Measurements from ENCODE around the gene TMEM175.
A peak's percentile ranks its signal among the peaks of the same experiment; 100 is the strongest.
"Not testable (repeated sequence)": the region's sequence is repeated elsewhere in the genome, so short reads cannot be mapped to it uniquely, and the experiment has no call there.

Gene TMEM175

GRCh38 chr4:973431-974397, 41.5 kb downstream of the TMEM175 start, which contains the start of gene DGKQ:
Gene DGKQ, minus strand, starts transcription at chr4:973569. Its CDS starts 87 bp downstream, at chr4:973482.
- DNase-seq, result peak; percentile 86

- DNase-seq, result no peak
These were observed 42.4 kb downstream of the TMEM175 start for GRCh38 chr4:974668-975067.

- not testable (repeated sequence) for DNase-seq
These were observed 43.8 kb downstream of the TMEM175 start for GRCh38 chr4:976016-976415.

GRCh38 chr4:978957-979701, 46.9 kb downstream of the TMEM175 start:
- no peak for DNase-seq

GRCh38 chr4:982291-982690, 50.0 kb downstream of the TMEM175 start:
- DNase-seq, result no peak

GRCh38 chr4:982814-983213, 50.6 kb downstream of the TMEM175 start:
- no peak for DNase-seq

GRCh38 chr4:984336-985054, 52.2 kb downstream of the TMEM175 start:
- no peak for DNase-seq

GRCh38 chr4:985123-985830, 53.0 kb downstream of the TMEM175 start:
- peak; percentile 75 for DNase-seq

GRCh38 chr4:986428-986878, 54.2 kb downstream of the TMEM175 start:
- no peak for DNase-seq

- peak; percentile 81 for DNase-seq
These were observed 54.8 kb downstream of the TMEM175 start, which contains the start of gene IDUA for GRCh38 chr4:986879-987623. Gene IDUA, plus strand, starts transcription at chr4:987044. Its CDS starts 41 bp downstream, at chr4:987085.

- DNase-seq, result no peak
These were observed 55.6 kb downstream of the TMEM175 start for GRCh38 chr4:987624-988513.

GRCh38 chr4:988726-989721, 56.8 kb downstream of the TMEM175 start:
- DNase-seq, result no peak

- no peak for DNase-seq
These were observed 57.6 kb downstream of the TMEM175 start for GRCh38 chr4:989722-990471.

GRCh38 chr4:990746-991367, 58.6 kb downstream of the TMEM175 start:
- no peak for DNase-seq

- no peak for DNase-seq
These were observed 59.4 kb downstream of the TMEM175 start for GRCh38 chr4:991451-992296.

- DNase-seq, result no peak
These were observed 60.2 kb downstream of the TMEM175 start for GRCh38 chr4:992297-993110.
